Mammary epithelial cell (primary cell): ENCODE measurements around the gene ZXDC.

Experiments
- CTCF ChIP-seq, 2 donors: IDR thresholded peaks in 1 of 2; conservative IDR thresholded peaks in 1 of 2; 2 replicates each; pipeline ENCODE4 v1.5.1; 2011 to 2012; ENCODE audit warnings: inconsistent platforms in 2 of 2, low read length in 2 of 2, mild to moderate bottlenecking in 2 of 2, control low read depth in 1 of 2, low read depth in 1 of 2; ENCODE audit not compliant: insufficient read depth in 1 of 2; ENCODE audit errors: extremely low read depth in 1 of 2
- EZH2 ChIP-seq: IDR thresholded peaks from 2 replicates; pipeline ENCODE4 v1.6.1; 2012; ENCODE audit warnings: low read length, inconsistent platforms, borderline replicate concordance

DNA sequence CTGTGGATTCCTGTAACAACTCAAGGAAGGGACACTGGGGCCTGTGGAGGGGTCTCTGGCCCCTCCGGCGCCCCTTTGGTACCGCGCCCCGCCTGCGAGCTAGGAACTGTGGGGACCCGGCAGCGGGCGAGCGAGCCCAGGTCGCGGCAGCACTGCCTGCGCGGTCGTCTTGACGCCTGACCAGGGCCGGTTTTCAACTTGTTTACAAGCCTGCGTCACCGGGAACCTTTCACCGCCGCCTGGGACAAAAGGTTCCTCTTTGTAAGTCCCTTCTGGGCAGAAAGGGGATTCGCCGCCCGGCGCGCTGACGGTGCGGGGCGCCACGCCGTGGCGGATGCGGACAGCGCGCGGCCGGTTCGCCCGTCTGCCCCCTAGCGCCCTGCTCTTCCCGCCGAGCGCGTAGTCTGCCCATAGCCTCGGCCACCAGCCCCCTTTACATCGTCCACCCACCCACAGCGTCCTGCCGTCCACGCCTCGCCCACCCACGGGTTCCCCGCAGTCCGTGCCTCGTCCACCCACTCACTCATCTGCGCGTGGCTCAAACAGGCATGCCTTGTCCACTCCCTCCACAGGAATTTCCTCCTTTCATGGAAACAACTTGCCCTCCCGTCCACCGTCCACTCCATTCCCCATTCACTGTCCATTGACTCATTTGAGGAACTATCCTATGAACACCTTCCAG is 86.4 kb downstream of the ZXDC start:
- TF ChIP-seq CTCF (conservative IDR thresholded peaks at IDR 0.05 in 1 of 2, IDR thresholded peaks at IDR 0.05 in 1 of 2; ENCODE audit: extremely low read depth in 1 of 2, insufficient read depth in 1 of 2, low read depth in 1 of 2, low read length in 2 of 2) (peak; percentile 77 to 97), EZH2 (no peak)
